Lower leg skin (tissue), 4 donors: Measurements from ENCODE around the gene PTTG1IP. TPM values are rescaled to one million over a fixed set of nuclear protein-coding genes. Genes with fewer than 3 reads are reported as not detected.

ENCODE experiments used
- DNase-seq, 2 donors: peaks; one replicate each; pipeline ENCODE4 v3.0.0-alpha.2; 2019; ENCODE audit warnings: low spot score in 2 of 2
- H3K4me3 ChIP-seq: fragments of 200-600 bp; sonication (generic); 2 replicates; pipeline ENCODE4 v1.5.1; 2017; ENCODE audit warnings: mild to moderate bottlenecking, low read depth; ENCODE audit not compliant: poor library complexity, severe bottlenecking
- POLR2A ChIP-seq, 2 donors: fragments of 450-650 bp; IDR thresholded peaks; one replicate each; pipeline ENCODE4 v1.6.1; 2016 to 2017; ENCODE audit warnings: antibody characterized with exemption in 2 of 2, mild to moderate bottlenecking in 1 of 2, moderate library complexity in 1 of 2
- WGBS, 2 donors: methylation state at CpG; one replicate each; pipeline ENCODE4 v1.1.5; 2018; 5-methylcytosine and 5-hydroxymethylcytosine counted together
- intact Hi-C: fragments of 100-400 bp; cut with DNase I; formaldehyde crosslinking; loops from one replicate; pipeline ENCODE4 v1.15.0; 2023; ENCODE audit warnings: low total_unique reads
- total RNA-seq, 4 donors: library from RNA; depleted of rRNA; stranded (reverse); fragments of >200 nt; gene quantifications; one replicate each; pipeline ENCODE4 v1.1.0, GENCODE V29; 2016
- TF ChIP-seq, protein P1 (sequence below), 3 donors: fragments of 450-650 bp; IDR thresholded peaks; one replicate each; pipeline ENCODE4 v1.5.1; 2016; ENCODE audit warnings: antibody characterized with exemption in 3 of 3, mild to moderate bottlenecking in 3 of 3, moderate library complexity in 2 of 3

PTTG1IP gene
- total RNA-seq, 4 donors from 2014 or later = 110 to 193 (median 133) TPM

DNA sequence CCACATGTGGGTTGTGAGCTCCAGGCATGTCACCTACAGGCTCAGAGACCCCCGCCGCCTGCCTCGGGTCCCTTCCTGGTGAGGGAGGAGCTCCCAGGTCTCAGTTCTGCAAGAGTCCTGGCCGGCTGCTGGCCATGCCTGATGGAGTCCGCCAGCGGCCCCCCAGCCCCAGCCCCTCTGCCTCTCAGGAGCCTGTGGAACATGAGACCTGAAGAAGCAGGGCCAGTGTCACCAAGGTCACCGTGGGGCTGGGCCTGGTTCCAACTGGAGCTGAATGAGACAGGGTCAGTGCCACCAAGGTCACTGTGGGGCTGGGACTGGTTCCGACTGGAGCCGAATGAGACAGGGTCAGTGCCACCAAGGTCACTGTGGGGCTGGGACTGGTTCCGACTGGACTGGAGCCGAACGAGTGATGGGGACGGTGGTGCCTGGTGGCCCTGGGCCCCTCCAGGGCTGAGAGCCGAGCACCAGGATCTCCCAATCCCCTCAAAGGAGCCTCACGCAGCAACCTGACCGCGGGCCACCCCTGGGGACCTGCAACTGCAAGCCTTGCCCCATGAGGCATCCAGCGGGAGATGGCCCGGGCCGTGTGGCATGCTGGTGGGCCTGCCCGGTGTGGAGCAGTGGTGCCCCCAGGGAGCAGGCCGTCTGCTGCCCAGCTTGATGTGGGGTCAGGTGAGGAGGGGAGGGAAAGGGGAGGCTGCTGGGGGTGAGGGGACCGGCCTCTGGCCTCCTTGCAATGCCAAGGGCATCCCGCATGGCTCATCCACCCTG is 14.5 kb upstream of the PTTG1IP start:
- TF ChIP-seq, protein P1, sequence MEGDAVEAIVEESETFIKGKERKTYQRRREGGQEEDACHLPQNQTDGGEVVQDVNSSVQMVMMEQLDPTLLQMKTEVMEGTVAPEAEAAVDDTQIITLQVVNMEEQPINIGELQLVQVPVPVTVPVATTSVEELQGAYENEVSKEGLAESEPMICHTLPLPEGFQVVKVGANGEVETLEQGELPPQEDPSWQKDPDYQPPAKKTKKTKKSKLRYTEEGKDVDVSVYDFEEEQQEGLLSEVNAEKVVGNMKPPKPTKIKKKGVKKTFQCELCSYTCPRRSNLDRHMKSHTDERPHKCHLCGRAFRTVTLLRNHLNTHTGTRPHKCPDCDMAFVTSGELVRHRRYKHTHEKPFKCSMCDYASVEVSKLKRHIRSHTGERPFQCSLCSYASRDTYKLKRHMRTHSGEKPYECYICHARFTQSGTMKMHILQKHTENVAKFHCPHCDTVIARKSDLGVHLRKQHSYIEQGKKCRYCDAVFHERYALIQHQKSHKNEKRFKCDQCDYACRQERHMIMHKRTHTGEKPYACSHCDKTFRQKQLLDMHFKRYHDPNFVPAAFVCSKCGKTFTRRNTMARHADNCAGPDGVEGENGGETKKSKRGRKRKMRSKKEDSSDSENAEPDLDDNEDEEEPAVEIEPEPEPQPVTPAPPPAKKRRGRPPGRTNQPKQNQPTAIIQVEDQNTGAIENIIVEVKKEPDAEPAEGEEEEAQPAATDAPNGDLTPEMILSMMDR (IDR thresholded peaks at IDR 0.05) = no peak
- no peak for TF ChIP-seq POLR2A (IDR thresholded peaks at IDR 0.05)
- no peak overlapping the region for H3K4me3 ChIP-seq
- DNase-seq = no peak
- intact Hi-C loops = loop anchor here (5.0 kb wide), 1 partner anchor 1449 kb away; no protein-coding TSS in a partner anchor
- WGBS, 2 donors = 85 to 89% methylated on average over 14 to 16 of the region's 24 CpGs

DNA sequence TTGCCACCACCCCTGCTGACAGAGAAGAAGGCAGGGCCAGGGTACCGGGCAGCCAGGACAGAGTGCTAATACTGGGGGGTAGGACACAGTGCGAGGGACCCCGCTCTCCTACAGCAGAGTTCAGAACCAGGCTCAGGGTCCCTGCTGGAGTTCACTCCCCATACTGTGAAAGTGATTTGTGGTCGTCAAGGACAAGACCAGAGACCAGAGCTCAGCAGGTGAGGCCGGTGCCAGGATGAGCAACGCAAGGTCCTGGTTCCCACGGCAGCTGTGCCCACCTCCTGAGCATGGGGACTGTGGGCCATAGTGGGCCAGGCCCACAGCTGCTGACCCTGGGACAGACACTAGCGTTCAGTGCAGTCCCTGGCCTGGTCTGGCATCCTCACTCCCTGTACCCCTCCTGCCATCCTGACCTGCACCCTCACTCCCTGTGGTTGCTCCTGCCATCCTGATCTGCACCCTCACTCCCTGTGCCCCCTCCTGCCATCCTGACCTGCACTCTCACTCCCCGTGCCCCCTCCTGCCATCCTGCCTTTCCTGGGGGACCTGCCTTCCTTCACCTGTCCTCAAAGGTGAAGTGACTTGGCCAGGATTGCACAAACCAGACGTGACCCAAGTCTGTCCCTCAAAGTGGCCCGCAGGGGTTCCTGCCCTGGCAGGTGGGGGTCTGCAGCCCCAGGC is 13.8 kb upstream of the PTTG1IP start:
- no peak for DNase-seq
- WGBS, 2 donors = 83 to 91% methylated on average over 5 to 11 of the region's 11 CpGs
- no peak overlapping the region for H3K4me3 ChIP-seq
- intact Hi-C loops = loop anchor here (5.0 kb wide), 1 partner anchor 1450 kb away; no protein-coding TSS in a partner anchor
- TF ChIP-seq POLR2A (IDR thresholded peaks at IDR 0.05) = no peak
- TF ChIP-seq, protein P1 (IDR thresholded peaks at IDR 0.05) = no peak

DNA sequence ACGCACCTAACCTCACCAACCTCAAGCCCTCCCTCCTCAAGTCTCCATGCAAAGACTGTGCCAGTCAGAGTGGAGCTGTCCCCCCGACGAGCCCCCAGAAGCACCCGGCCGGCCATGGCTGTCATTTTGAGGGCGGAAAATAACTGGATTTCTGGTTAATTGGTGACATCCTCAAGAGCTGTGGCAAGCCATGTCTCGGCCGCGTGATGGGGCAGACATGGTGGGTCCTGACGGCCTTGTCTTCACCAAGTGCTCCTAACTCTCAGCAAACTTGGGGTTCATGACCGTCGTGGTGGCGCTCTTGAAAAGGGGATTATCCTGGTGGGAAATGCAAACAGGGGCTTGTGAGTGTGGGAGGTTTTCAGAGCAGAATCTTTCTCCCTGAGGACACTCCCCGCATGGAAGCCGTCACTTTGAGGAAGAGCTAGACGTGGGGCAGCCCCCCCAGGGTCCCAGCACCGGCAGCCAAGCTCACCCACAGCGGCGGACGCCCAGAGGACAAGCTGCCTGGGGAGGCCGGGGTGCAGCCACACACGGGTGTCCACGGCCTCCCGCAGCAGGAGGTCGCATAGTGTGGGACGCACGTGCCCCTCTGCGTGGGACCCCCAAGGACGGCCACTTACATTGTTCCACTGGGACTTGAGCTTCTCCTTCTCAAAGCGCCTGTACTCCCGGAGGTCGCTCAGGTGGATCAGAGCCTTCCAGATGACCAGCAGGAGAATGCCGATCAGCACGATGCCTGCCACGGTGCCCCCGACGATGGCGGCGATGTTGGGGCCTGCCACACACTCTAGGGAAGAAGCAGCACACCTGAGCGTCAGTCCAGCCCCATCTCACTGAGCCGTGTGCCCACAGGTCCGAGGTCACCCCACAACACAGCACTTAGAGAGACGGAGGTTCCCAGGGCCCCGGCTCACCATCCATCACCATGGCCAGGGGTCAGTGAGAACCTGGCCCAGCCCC is 12.9 kb upstream of the PTTG1IP start:
- H3K4me3 ChIP-seq = no peak overlapping the region
- DNase-seq = no peak
- TF ChIP-seq POLR2A (IDR thresholded peaks at IDR 0.05) = no peak
- TF ChIP-seq, protein P1 (IDR thresholded peaks at IDR 0.05) = no peak
- intact Hi-C loops = loop anchor here (5.0 kb wide), 1 partner anchor 1451 kb away; no protein-coding TSS in a partner anchor
- WGBS, 2 donors = 86 to 87% methylated on average over 40 to 44 of the region's 44 CpGs

DNA sequence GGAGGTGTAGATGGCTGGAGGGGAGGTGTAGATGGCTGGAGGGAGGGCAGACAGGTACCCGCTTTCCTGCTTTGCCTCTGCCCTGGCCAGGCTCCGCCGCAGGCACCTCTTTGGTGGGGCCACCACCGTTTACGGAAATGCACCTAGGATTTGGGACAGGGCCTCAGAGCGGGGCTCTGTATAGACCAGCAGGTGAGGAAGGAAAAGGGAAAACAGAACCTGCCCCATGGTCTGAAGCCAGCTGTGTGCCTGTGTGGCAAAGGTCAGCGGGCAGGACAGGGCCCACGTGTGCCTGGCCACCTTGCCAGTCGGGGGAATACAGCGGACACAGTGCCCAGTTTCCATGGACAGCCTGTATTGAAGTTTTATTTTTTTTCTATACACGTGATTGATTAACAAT is 12.1 kb upstream of the PTTG1IP start:
- WGBS, 2 donors = 75 to 80% methylated on average over 11 of the region's 11 CpGs
- no peak for DNase-seq
- intact Hi-C loops = loop anchor here (5.0 kb wide), 1 partner anchor 1452 kb away; no protein-coding TSS in a partner anchor
- no peak overlapping the region for H3K4me3 ChIP-seq
- TF ChIP-seq POLR2A (IDR thresholded peaks at IDR 0.05) = no peak
- TF ChIP-seq, protein P1 (IDR thresholded peaks at IDR 0.05) = no peak

DNA sequence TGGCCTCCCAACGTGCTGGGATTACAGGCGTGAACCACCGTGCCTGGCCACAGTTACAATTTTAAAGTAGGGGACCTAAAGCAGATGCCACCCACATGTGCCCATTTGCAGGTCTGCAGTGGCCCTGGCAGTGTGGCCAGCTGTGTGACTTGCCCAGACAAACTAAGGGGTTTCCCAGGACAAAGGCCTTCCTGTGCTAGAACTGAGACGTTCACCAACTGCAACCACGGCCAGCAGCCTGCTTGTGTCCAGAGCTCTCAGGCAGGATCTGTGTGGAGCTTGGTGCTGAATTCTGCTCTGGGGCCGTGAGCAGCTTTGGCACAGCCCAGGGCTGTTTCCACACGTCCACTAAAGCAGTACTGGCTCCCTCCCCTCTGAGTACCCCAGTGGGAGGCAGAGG is 10.6 kb upstream of the PTTG1IP start:
- WGBS, 2 donors = 70 to 75% methylated on average over 5 to 6 of the region's 7 CpGs
- TF ChIP-seq POLR2A (IDR thresholded peaks at IDR 0.05) = no peak
- TF ChIP-seq, protein P1 (IDR thresholded peaks at IDR 0.05) = no peak
- no peak for DNase-seq
- intact Hi-C loops = no loop called here
- H3K4me3 ChIP-seq = no peak overlapping the region
